GM15510 (cell line): ENCODE measurements around the gene SYNDIG1.

Experiments used
- POLR2A ChIP-seq: IDR thresholded peaks from 3 replicates; pipeline ENCODE4 v1.6.1; 2011; ENCODE audit warnings: borderline replicate concordance; ENCODE audit not compliant: insufficient read length; ENCODE audit errors: extremely low read depth

Gene SYNDIG1

DNA sequence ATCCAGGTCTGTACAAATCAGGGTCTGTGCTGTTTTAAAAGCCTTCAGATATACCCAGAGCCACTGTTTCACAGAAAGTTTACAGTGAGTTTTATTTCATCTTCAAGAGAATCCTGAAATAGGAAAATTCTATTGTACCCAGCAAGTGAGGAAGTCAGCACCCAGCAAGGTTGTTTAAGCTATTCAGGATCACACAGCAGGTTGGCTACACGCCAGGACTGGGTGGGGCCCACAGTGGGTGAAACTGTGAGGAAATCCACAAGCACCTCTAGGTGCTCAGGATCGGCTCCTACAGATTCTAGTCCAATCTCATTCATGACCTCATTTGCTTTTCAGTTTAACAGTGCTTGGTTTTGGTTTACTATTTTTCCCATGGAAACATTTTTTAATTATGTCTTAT, 128.9 kb downstream of the SYNDIG1 start:
- TF ChIP-seq POLR2A: no peak

DNA sequence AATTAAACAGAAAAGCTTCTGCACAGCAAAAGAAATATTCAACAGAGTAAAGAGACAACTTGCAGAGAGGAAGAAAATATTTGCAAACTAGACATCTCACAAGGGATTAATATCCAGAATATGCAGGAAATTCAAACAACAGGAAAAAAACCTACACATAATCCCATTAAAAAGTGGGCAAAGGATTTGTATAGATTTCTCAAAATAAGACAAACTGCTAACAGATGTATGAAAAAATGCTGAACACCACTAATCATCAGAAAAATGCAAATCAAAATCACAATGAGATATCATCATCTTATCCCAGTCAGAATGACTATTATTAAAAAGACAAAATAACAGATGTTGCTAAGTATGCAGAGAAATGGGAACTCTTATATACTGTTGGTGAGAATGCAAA, 129.6 kb downstream of the SYNDIG1 start:
- no peak for TF ChIP-seq POLR2A

DNA sequence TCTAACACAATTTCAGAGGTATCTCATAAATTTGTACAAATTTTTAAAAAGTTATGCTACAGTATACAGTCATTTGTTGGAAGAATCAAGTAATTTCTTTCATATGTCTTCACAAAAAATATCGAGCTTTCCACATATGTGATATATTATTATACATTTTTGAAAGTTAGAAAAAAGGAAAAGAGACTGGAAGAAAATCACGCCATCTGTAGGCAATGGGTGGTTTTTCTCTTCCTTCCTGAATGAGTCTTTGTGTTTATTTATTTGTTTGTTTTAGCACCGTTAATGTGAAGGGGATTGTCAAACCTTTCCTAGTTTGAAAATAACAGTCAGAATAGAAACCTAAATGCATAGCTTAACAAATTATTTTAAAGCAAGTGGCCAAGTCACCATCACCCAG, 130.6 kb downstream of the SYNDIG1 start:
- no peak for TF ChIP-seq POLR2A

DNA sequence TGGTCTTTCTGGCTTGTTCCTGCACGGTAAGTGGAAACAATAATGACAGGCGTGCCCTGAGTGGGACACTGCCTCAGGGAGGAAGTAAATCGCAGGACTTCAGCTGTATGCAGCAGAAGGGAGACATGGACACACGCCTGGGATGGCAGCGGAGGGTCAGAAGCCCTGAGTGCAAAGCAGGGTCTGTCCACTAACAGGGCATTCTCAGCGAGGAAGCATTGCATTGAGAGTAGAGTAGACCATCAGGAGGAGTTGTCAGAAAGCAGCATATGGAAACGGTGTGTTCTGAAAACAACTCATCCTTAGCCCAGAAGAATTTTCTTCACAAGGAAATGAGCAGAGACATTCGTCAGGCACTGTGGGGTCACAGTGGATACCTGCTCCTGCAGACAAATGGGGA, 134.0 kb downstream of the SYNDIG1 start:
- no peak for TF ChIP-seq POLR2A

DNA sequence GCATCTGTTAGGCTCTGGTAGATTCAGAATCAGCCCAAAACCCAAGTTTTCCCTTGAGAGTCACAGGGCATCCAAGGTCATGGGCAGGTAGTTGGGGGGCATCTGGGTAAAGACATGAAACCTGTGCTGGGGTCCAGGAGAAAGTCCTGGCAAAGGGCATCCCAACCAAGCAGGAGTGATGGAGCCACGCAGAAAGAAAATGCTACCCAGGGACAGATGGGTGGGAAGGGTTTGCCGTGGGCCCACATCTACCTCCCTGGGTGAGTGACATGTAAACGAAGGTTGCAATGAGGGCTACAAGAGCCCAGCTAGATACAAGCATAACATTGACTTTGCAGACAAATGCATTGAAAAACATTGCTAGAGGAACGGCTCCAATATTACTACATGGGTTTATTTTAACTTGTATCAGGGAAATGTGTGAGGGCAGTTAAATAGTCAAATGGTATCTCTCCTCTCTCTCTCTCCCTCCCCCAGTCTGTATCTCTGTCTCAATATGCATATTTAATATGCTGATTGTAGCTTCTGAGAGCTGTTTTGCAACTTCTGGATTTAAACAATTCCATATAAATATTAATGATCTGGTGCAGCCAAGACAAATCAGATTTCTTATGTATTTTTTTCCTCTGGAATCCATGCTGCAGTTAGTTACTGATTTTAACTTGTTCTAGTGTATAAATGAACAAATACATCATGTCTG, 135.7 kb downstream of the SYNDIG1 start:
- no peak for TF ChIP-seq POLR2A

DNA sequence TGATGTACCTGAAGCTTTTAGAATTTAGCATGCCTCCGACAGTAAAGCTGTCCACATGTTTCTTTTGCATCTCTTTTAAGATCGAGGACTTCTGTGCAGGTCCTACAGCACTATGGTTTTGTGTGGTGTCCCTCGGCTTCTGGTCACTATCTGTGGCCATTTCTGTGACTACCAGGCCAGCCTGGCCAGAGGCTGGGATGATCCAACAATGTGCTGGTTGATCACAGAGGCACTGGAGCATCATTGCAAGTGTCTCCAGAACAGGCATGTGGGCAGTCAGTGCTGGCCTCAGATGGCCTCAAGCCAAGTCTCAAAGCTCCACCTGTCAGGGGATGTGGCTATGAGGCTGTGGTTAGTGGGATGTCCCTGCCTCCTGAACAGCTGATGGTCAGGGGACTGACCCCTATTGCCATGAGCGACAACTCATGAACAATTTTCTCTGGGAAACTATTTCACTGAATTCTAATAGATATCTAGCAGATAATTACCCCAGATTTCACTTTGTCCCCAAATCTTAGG, 136.6 kb downstream of the SYNDIG1 start:
- no peak for TF ChIP-seq POLR2A

DNA sequence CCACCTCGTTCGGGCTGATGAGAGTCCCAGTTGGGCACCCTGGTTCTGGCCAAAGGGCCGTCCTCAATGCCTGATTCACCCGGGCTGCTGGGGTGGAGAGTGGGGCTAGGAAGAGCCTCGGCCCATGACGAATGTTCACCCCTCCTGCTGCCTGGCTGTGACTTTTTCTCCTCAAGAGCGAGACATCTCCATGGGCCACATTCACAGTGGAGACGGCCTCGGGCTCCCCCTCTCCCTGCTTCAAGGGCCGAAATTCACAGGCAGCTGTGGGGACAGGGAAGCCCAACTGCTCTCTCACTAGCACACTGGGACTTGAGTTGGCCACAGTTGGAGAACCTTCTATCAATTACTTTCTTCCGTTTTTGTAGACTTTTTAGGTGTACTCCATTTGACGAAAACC, 138.0 kb downstream of the SYNDIG1 start:
- TF ChIP-seq POLR2A: no peak

DNA sequence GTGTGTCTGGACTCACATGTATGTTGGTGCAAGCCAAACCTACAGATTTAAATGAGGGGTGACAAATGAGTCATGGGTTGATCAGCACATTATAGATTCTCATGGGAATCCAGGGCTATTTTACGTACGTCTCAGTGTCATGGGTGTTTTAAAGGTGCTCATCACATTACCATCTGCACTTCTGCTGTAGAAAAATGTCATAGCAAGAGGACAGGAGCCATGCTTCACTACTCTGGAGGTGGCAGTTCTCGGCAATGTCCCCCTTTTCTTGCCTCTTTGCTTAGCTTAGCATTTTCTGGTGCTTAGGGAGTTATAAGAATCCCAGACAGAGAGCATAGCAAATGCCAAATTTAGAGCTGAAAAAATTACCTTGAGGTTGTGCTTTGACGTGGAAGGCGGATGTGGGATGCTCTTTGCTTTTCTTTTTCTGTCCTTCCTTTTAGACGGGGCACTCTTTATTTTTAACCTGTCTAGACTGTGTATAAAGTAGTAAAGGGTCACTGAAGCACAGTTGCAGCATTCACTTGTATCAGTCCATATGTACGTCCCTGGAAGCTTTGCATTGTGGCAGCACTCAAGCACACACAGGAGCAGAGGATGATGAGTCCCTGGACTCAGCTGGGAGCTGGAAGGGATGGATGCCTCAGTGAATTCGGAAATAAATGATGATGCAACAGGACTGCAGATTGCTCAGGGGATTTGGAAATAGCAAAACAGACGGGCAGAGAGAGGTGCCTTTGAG, 139.7 kb downstream of the SYNDIG1 start:
- TF ChIP-seq POLR2A: no peak

DNA sequence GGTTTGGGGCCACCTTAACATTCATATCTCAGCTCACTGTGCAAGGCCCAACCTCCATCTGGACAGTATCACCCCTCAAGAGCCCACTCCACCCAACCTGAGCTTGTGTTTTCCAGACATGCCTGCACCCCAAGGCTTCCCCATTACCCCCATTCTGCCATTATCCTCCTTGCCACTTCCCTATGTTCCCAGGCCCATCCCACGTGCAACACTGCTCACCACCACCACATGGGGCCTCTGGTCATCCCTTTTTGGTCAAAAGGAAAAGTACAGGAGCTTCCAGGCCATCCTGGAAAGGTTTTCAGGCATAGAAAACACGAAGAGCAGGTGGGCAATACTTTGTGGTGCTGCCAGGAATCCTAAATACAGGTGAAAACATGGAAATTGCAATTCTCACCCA, 140.3 kb downstream of the SYNDIG1 start:
- TF ChIP-seq POLR2A: no peak

DNA sequence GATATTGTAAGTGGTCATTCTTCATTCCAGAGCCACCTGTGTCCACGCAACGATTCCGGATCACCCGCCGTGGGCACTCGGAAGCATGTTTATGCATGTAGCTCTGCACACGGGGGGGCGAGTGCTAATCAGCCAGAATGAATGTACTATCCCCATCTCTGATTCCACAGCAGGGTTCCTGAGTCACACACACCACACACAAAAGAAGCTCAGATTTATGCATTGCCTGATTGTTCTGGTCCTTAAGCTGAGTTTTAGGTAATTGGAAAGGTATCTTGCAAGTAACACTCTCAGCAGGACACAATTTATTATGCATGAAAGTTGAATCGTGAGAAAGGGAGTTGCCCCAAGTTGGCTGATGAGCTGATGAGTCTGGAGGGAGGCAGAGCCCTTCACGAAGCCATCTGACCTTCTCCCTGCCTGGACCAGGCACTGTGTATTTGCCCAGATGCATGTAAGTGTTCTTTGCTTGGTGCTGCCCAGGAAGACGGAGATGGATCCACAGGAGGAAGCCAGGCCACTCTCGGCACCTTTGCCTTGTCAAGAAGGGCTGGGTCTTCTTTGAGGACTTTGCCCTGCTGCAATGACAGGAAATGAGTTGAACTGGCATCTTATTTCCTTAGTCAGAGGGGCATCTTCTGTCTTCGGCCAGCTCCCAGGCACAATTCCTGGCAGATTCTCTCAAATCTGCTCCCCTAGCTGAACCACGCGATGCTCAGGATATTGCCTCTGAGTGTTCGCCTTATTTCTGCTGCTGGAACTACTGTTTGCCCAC, 141.1 kb downstream of the SYNDIG1 start:
- TF ChIP-seq POLR2A: no peak

DNA sequence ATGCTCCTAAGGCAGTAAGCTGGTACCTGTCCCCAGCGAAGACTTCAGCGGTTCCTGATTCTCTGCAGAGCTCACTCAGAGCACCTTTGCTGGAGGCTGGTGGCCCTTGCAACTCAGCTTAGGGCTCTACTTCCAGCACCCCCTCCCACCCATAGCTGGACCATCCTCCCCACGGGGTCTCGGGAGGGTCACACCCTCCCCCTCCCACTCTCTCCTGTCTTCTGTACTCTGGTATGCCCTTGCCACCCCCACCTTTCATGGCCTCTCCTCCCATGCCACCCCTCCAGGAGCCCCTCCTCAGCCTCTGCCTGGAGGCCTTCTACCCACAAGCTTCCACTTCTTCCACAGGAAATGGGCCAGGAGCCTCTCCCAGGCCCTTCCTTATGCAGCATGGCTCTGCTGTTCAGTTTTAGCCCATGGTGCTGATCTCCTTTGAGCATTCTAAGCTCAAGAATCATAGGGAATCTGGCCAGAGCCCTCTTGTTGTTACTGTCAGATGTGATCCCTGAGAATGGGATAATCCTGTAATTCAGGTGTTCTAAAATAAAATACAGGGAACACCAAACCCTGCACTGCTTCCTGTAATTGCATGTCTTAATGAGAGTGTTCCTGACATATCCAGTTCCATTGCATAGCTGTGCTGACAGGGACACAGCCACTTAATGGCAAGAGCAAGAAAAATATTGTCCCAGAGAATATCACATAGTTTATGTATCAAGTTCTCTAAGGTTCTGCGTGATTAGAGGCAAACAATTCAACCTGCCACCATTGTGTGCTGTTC, 142.1 kb downstream of the SYNDIG1 start:
- no peak for TF ChIP-seq POLR2A

DNA sequence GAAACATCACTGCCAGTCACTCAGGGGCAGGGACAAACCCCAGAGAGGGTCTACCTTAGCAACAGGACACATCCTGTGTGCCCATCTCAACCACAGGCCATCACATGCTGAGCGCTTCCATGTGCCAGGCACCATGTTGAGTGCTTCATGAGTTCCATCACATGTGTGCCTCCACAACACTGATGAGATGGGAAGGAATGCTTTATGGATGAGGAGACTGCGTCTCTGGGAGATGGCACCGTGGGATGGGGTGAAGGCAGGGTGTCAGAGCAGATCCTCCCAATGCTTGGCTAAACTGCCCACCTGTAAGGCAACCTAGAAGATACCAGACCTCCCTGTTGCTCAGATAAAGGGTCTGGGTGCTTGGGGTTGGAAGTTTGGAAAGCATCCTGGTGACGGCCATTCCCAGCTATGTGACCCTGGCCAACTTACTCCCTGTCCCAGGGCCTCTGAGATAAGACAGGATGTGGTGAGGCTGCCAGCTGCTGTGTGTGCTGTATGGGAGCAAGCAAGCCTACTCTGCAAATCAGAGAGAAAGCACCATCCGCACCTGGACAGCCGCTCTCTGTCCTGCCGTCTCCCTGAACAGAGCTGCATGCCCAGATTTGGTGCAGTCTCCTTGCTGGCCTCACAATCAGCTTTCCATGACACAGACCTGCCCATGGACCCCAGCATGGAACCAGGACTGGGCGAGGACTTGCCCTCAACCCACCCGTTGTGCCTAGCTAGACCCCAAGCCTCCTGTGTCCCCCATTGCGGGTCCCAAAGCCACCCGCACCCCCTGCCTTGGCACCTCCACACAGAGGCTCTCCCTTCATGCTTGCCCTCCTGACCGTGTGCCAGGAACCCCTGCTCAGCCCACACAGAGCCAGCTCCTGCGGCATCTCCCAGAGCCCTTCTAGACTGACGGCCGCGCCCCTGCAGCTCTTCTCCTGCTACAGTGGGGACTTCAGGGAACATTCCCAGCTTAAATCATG, 143.7 kb downstream of the SYNDIG1 start:
- no peak for TF ChIP-seq POLR2A

DNA sequence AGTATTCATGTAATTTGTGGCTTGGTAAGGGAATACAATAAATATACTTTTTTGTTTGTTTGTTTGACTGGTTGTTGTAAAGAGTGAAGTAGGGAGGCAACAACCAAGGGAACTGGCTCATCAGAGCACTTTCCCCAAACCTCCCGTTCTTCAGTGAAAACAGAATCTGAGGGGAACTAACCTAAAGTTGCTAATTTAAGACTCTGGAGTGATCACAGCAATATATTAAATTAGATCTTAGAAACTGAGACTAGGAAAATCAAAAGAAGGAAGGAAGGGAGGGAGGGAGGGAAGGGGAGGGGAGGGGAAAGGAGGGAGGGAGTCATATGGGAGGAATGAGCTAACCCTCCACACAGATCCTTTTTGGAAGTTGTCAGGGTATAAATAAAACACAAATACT, 144.9 kb downstream of the SYNDIG1 start:
- no peak for TF ChIP-seq POLR2A
